ENCODE data around the gene HPRT1.

GRCh38 chrX:134460005-134460861, at the start of gene HPRT1:
- no peak for TF ChIP-seq EZH2 (optimal IDR thresholded peaks at IDR 0.05; ENCODE audit: low read depth, low read length)
- TF ChIP-seq CTCF (IDR thresholded peaks at IDR 0.05; ENCODE audit: low read length), result no peak
- no peak for TF ChIP-seq EZH2phosphoT487 (IDR thresholded peaks at IDR 0.05; ENCODE audit: low read length)
